ENCODE data around the gene TMEM109.

DNA sequence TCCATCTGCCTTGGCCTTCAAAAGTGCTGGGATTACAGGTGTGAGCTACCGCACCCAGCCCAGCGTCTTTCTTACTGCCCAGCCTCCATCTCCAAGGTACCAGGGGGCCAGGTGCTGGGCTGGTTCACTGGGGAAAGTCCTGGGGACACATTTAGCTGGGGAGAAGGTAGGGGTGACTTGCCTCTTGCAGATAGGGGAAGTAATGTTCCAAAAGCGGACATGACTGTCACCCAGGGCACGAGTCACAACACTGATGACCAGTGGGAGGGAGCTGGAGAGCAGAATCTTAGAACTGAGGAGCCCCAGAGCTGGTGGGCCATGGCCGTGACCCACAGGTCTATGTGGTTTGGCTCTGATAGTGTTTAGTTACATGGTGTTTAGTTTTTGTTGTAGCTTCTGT is 40.5 kb downstream of the TMEM109 start:
- TF ChIP-seq, protein P1, sequence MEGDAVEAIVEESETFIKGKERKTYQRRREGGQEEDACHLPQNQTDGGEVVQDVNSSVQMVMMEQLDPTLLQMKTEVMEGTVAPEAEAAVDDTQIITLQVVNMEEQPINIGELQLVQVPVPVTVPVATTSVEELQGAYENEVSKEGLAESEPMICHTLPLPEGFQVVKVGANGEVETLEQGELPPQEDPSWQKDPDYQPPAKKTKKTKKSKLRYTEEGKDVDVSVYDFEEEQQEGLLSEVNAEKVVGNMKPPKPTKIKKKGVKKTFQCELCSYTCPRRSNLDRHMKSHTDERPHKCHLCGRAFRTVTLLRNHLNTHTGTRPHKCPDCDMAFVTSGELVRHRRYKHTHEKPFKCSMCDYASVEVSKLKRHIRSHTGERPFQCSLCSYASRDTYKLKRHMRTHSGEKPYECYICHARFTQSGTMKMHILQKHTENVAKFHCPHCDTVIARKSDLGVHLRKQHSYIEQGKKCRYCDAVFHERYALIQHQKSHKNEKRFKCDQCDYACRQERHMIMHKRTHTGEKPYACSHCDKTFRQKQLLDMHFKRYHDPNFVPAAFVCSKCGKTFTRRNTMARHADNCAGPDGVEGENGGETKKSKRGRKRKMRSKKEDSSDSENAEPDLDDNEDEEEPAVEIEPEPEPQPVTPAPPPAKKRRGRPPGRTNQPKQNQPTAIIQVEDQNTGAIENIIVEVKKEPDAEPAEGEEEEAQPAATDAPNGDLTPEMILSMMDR (IDR thresholded peaks at IDR 0.05): no peak
- no peak for TF ChIP-seq POLR2A (IDR thresholded peaks at IDR 0.05)
